GM12878 (cell line): Measurements from ENCODE around the gene CSF1R. TPM values are rescaled to one million over a fixed set of nuclear protein-coding genes. Genes with fewer than 3 reads are reported as not detected.

Experiments used
- ATAC-seq: fragments of 200-7000 bp; cut with Tn5 transposase; 3 replicates; pipeline ENCODE4 v1.9.1; 2020; ENCODE audit warnings: mild to moderate bottlenecking, moderate library complexity
- BruUV-seq: library from RNA; stranded (reverse); fragments of 400-500 nt; replicated peaks from 2 replicates; lab custom pipeline; 2021; lab: Mats Ljungman, UMichigan
- CTCF ChIA-PET: fragments of 300-600 bp; sonication (Branson Sonifier 250); formaldehyde crosslinking; extraction: SDS; loops from one replicate; lab custom pipeline; 2021; ENCODE audit warnings: inconsistent platforms; lab: Yijun Ruan, JAX
- POLR2A ChIA-PET: fragments of 350-600 bp; formaldehyde crosslinking; extraction: SDS; loops from one replicate; lab custom pipeline; 2021; ENCODE audit warnings: inconsistent platforms; lab: Charles Lee
- RAD21 ChIA-PET: fragments of 300-600 bp; sonication (Branson Sonifier 250); formaldehyde crosslinking; loops from one replicate; lab custom pipeline; 2023; ENCODE audit warnings: antibody characterized with exemption; ENCODE audit not compliant: unreplicated experiment; lab: Charles Lee
- SMC1A ChIA-PET: fragments of 300-600 bp; sonication (Branson Sonifier 250); formaldehyde crosslinking; loops from one replicate; lab custom pipeline; 2023; ENCODE audit not compliant: unreplicated experiment, uncharacterized antibody; lab: Charles Lee
- DNase-seq: peaks from one replicate; pipeline ENCODE4 v3.0.0-alpha.2; 2011; ENCODE audit warnings: low read depth, low spot score
- FAIRE-seq: peaks from 3 replicates; lab custom pipeline; 2011; peaks lifted over from hg19 to GRCh38; lab: Jason Lieb, UNC
- H2AFZ ChIP-seq: 2 replicates; pipeline ENCODE4 v1.6.0; 2011; ENCODE audit warnings: low read depth, low read length, control low read depth; ENCODE audit not compliant: control insufficient read depth
- H3K27ac ChIP-seq: 2 replicates; pipeline ENCODE4 v1.5.1; 2011; ENCODE audit warnings: control low read depth; ENCODE audit not compliant: control insufficient read depth, insufficient read depth
- H3K27me3 ChIP-seq, 2 experiments: replicated peaks in 1 of 2; 2 replicates each; pipeline versions ENCODE4 v1.6.0 to v1.6.1; 2011; ENCODE audit warnings: low read length in 1 of 2; ENCODE audit not compliant: control insufficient read depth in 2 of 2, insufficient read depth in 2 of 2
- H3K36me3 ChIP-seq, 2 experiments: 2 replicates each; pipeline ENCODE4 v1.5.1; 2011; ENCODE audit warnings: low read length in 1 of 2; ENCODE audit not compliant: control insufficient read depth in 2 of 2, insufficient read depth in 2 of 2
- H3K4me1 ChIP-seq: 2 replicates; pipeline ENCODE4 v1.6.1; 2011; ENCODE audit warnings: mild to moderate bottlenecking, low read length, moderate library complexity, mixed read lengths; ENCODE audit not compliant: control insufficient read depth, insufficient read depth
- H3K4me2 ChIP-seq: 2 replicates; pipeline ENCODE4 v1.6.0; 2011; ENCODE audit warnings: control low read depth; ENCODE audit not compliant: control insufficient read depth, insufficient read depth
- H3K4me3 ChIP-seq: fragments of 200-600 bp; sonication (generic); 2 replicates; pipeline ENCODE4 v1.5.1; 2016
- H3K79me2 ChIP-seq: 2 replicates; pipeline ENCODE4 v1.6.0; 2011; ENCODE audit warnings: low read length; ENCODE audit not compliant: control insufficient read depth, insufficient read depth
- H3K9ac ChIP-seq: 2 replicates; pipeline ENCODE4 v1.8.0; 2011; ENCODE audit warnings: low read length, control low read depth, mixed read lengths; ENCODE audit not compliant: control insufficient read depth, insufficient read depth
- H3K9me3 ChIP-seq: replicated peaks from 3 replicates; pipeline ENCODE4 v1.5.1; 2011; ENCODE audit warnings: mild to moderate bottlenecking, low read length; ENCODE audit not compliant: control insufficient read depth, insufficient read depth
- H4K20me1 ChIP-seq: 2 replicates; pipeline ENCODE4 v1.6.0; 2011; ENCODE audit not compliant: control insufficient read depth, insufficient read depth
- ASH2L ChIP-seq: fragments of 300-600, 200-600 bp; sonication (generic); IDR thresholded peaks from 2 replicates; pipeline ENCODE4 v1.6.1; 2017; ENCODE audit warnings: low read depth, mild to moderate bottlenecking, borderline replicate concordance
- MTA3 ChIP-seq: IDR thresholded peaks from 2 replicates; pipeline ENCODE4 v1.6.1; 2012; ENCODE audit warnings: low read length, inconsistent platforms, borderline replicate concordance
- RAD21 ChIP-seq: IDR thresholded peaks from 2 replicates; pipeline ENCODE4 v1.6.1; 2011; ENCODE audit warnings: mild to moderate bottlenecking, low read depth, low read length, moderate library complexity; ENCODE audit not compliant: insufficient read depth
- SMC3 ChIP-seq: IDR thresholded peaks from 2 replicates; pipeline ENCODE4 v1.6.1; 2011; ENCODE audit warnings: low read length, improper control_type of control experiment, borderline replicate concordance
- WGBS: methylation state at CpG from one replicate; pipeline ENCODE4 v1.1.6; 2016; ENCODE audit warnings: low lambda C conversion rate; ENCODE audit not compliant: insufficient replicate concordance, insufficient coverage; ENCODE audit errors: missing lambda C conversion rate; 5-methylcytosine and 5-hydroxymethylcytosine counted together
- in situ Hi-C: fragments of 300-500 bp; cut with MboI; formaldehyde crosslinking; loops from 9 replicates; pipeline ENCODE4 v1.14.3; 2018; ENCODE audit warnings: mixed read lengths
- intact Hi-C: fragments of 100-400 bp; cut with micrococcal nuclease; formaldehyde crosslinking; loops from one replicate; pipeline ENCODE4 v1.14.2; 2022; ENCODE audit not compliant: unreplicated experiment
- polyA plus RNA-seq, 11 experiments: library from polyadenylated mRNA; depleted of rRNA in 4 of 11; unstranded in 6 of 11; stranded (reverse) in 5 of 11; fragments of >200 nt; fragmentation: Nextera tagmentation in 4 of 11; fragmentation: Illumina TruSeq in 1 of 11; extraction: Ambion mirVana in 4 of 11; extraction: Trizol in 1 of 11; gene quantifications; 1 replicate in 1 of 11; 2 replicates in 10 of 11; pipeline versions ENCODE4 v1.2.1 to v1.2.3, GENCODE V29; 2011 to 2016; ENCODE audit warnings: inconsistent platforms in 2 of 11, missing spikeins in 2 of 11, low read depth in 1 of 11
- total RNA-seq, 4 experiments: library from RNA; depleted of rRNA in 3 of 4; stranded (reverse); fragments of >200 nt in 3 of 4; fragmentation: Illumina TruSeq in 1 of 4; extraction: Trizol in 1 of 4; gene quantifications; 2 replicates each; pipeline versions ENCODE4 v1.2.1 to v1.2.3, GENCODE V29; 2013 to 2021
- TF ChIP-seq, protein P1 (sequence below), 3 experiments: IDR thresholded peaks in 2 of 3; conservative IDR thresholded peaks in 1 of 3; 2 replicates each; pipeline ENCODE4 v1.5.1; 2011; ENCODE audit warnings: low read depth in 3 of 3, low read length in 3 of 3, mild to moderate bottlenecking in 3 of 3, control low read depth in 2 of 3, moderate library complexity in 2 of 3, inconsistent platforms in 1 of 3, mixed read lengths in 1 of 3; ENCODE audit not compliant: control insufficient read depth in 2 of 3, insufficient read depth in 1 of 3; ENCODE audit errors: extremely low read depth in 1 of 3
- TF ChIP-seq, protein P2 (sequence below): IDR thresholded peaks from 2 replicates; pipeline ENCODE4 v1.6.1; 2012; ENCODE audit warnings: mild to moderate bottlenecking, low read depth, low read length

CSF1R gene
- total and polyA plus RNA-seq, 10 of the 15 experiments (the other 5 are each of a cell fraction or from before 2014, with no cell fraction given): 0.35 to 3.6 (median 1.2) TPM

DNA sequence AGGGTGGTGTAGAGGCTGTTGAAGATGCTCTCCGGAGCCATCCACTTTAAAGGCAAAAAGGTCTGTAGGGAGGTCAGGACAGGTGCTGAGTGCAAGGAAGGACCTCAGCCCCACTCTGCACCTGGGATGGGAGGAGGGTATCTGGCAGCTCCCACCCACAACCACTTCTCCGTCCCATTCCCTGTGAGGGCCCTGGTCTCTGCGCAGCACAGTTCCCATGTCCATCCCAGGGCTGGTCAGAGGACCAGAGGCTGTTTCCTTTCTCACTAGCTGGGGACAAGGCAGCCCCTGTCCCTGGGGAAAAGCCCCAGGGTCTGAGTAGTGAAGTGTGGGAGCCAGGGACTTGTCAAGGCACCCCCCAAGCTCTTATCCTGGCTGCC lies 33.7 kb upstream of the CSF1R start (continued):
- TF ChIP-seq, protein P1, sequence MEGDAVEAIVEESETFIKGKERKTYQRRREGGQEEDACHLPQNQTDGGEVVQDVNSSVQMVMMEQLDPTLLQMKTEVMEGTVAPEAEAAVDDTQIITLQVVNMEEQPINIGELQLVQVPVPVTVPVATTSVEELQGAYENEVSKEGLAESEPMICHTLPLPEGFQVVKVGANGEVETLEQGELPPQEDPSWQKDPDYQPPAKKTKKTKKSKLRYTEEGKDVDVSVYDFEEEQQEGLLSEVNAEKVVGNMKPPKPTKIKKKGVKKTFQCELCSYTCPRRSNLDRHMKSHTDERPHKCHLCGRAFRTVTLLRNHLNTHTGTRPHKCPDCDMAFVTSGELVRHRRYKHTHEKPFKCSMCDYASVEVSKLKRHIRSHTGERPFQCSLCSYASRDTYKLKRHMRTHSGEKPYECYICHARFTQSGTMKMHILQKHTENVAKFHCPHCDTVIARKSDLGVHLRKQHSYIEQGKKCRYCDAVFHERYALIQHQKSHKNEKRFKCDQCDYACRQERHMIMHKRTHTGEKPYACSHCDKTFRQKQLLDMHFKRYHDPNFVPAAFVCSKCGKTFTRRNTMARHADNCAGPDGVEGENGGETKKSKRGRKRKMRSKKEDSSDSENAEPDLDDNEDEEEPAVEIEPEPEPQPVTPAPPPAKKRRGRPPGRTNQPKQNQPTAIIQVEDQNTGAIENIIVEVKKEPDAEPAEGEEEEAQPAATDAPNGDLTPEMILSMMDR (IDR thresholded peaks at IDR 0.05 in 2 of 3, conservative IDR thresholded peaks at IDR 0.05 in 1 of 3; ENCODE audit: control insufficient read depth in 2 of 3, extremely low read depth in 1 of 3, insufficient read depth in 1 of 3, low read depth in 3 of 3, low read length in 3 of 3): no peak

DNA sequence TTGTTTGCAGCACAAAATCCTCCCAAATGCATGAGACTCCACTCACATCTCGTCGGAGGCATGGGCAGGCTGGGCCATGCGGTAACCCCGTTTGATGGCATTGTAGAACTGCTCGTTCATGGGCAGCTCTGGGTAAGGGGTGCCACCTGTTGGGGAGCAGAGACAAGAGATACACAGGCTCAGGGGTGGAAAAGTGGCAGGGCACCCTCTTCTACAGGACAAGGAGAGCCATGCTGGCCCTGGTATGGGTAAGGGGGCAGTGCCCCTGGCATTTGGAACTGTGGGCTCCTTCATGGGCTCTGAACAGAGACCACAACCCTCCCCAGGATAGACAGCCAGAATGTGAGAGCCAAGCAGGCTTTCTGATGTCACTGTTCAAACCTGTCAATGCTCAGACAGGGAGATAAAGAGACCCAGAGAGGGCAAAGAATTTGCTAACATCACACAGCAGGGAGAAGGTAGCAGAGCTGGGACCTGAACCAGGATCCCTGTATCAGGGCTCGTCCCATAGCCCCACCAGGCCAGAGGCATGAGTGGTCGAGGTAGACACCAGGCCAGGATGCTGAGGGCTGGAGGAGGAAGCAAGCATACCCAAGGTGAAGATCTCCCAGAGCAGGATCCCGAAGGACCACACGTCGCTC lies 33.2 kb upstream of the CSF1R start:
- intact Hi-C loops: no loop called here

More for the DNA sequence above, 33.2 kb upstream of the CSF1R start:
- BruUV-seq: no TSS peak
- Histone ChIP-seq H3K4me1 (no peaks in the 10 kb centered on the region), H3K9ac (no peak overlapping the region), H3K36me3 (no peaks in the 10 kb centered on the region), H3K79me2 (no peaks in the 10 kb centered on the region), H3K4me2 (no peak overlapping the region), H3K9me3 (no peaks in the 10 kb centered on the region), H3K4me3 (no peak overlapping the region), H3K27ac (no peak overlapping the region), H3K27me3 (no peaks in the 10 kb centered on the region), H4K20me1 (no peaks in the 10 kb centered on the region), H2AFZ (no peak overlapping the region)
- ChIA-PET RAD21 (interaction anchor here (1.0 to 1.3 kb wide), 2 partner anchors 99 to 113 kb away, joined by 5 to 6 read pairs; no protein-coding TSS in a partner anchor), CTCF (interaction anchor here (0.7 to 1.3 kb wide), 5 partner anchors 33 to 397 kb away, joined by 3 to 7 read pairs (median 3); partner anchors contain the start of gene CSF1R), POLR2A (no interaction called here), SMC1A (interaction anchor here (0.8 to 1.3 kb wide), 2 partner anchors 71 to 115 kb away, joined by 3 read pairs; no protein-coding TSS in a partner anchor)
- no peak for DNase-seq
- 25% methylated on average over 10 of the region's 10 CpGs for WGBS
- ATAC-seq: peak; percentile 34; the same call in 2 of the 3 replicates
- in situ Hi-C loops: no loop called here
- TF ChIP-seq ASH2L (no peak), SMC3 (peak; percentile 28; the same call in 1 of the 2 replicates), MTA3 (no peak), RAD21 (peak; percentile 44)
- TF ChIP-seq, protein P1 (IDR thresholded peaks at IDR 0.05 in 2 of 3, conservative IDR thresholded peaks at IDR 0.05 in 1 of 3; ENCODE audit: control insufficient read depth in 2 of 3, extremely low read depth in 1 of 3, insufficient read depth in 1 of 3, low read depth in 3 of 3, low read length in 3 of 3): peak; percentile 17 to 29 (median 18); a peak in 3 of 6 replicates
- TF ChIP-seq, protein P2, sequence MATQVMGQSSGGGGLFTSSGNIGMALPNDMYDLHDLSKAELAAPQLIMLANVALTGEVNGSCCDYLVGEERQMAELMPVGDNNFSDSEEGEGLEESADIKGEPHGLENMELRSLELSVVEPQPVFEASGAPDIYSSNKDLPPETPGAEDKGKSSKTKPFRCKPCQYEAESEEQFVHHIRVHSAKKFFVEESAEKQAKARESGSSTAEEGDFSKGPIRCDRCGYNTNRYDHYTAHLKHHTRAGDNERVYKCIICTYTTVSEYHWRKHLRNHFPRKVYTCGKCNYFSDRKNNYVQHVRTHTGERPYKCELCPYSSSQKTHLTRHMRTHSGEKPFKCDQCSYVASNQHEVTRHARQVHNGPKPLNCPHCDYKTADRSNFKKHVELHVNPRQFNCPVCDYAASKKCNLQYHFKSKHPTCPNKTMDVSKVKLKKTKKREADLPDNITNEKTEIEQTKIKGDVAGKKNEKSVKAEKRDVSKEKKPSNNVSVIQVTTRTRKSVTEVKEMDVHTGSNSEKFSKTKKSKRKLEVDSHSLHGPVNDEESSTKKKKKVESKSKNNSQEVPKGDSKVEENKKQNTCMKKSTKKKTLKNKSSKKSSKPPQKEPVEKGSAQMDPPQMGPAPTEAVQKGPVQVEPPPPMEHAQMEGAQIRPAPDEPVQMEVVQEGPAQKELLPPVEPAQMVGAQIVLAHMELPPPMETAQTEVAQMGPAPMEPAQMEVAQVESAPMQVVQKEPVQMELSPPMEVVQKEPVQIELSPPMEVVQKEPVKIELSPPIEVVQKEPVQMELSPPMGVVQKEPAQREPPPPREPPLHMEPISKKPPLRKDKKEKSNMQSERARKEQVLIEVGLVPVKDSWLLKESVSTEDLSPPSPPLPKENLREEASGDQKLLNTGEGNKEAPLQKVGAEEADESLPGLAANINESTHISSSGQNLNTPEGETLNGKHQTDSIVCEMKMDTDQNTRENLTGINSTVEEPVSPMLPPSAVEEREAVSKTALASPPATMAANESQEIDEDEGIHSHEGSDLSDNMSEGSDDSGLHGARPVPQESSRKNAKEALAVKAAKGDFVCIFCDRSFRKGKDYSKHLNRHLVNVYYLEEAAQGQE: no peak
- FAIRE-seq: no peak
